Measurements from ENCODE around the gene EXOSC7.

- TF ChIP-seq, protein P1, sequence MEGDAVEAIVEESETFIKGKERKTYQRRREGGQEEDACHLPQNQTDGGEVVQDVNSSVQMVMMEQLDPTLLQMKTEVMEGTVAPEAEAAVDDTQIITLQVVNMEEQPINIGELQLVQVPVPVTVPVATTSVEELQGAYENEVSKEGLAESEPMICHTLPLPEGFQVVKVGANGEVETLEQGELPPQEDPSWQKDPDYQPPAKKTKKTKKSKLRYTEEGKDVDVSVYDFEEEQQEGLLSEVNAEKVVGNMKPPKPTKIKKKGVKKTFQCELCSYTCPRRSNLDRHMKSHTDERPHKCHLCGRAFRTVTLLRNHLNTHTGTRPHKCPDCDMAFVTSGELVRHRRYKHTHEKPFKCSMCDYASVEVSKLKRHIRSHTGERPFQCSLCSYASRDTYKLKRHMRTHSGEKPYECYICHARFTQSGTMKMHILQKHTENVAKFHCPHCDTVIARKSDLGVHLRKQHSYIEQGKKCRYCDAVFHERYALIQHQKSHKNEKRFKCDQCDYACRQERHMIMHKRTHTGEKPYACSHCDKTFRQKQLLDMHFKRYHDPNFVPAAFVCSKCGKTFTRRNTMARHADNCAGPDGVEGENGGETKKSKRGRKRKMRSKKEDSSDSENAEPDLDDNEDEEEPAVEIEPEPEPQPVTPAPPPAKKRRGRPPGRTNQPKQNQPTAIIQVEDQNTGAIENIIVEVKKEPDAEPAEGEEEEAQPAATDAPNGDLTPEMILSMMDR (IDR thresholded peaks at IDR 0.05 in 2 of 3, conservative IDR thresholded peaks at IDR 0.05 in 1 of 3; ENCODE audit: control insufficient read depth in 2 of 3, extremely low read depth in 1 of 3, insufficient read depth in 1 of 3, low read depth in 3 of 3, low read length in 3 of 3), result no peak
- TF ChIP-seq CHD2 (IDR thresholded peaks at IDR 0.05; ENCODE audit: borderline replicate concordance, low read depth, low read length) (no peak), IKZF1 (conservative IDR thresholded peaks at IDR 0.05) (no peak), NFYB (IDR thresholded peaks at IDR 0.05; ENCODE audit: insufficient read depth, low read depth, low read length) (no peak), FOS (IDR thresholded peaks at IDR 0.05; ENCODE audit: borderline replicate concordance, extremely low read depth, insufficient read length) (no peak), EZH2 (IDR thresholded peaks at IDR 0.05; ENCODE audit: borderline replicate concordance, control insufficient read depth, low read depth, low read length) (no peak), SMC3 (IDR thresholded peaks at IDR 0.05; ENCODE audit: borderline replicate concordance, low read length) (no peak), BRCA1 (IDR thresholded peaks at IDR 0.05; ENCODE audit: low read depth, low read length) (no peak), REST (IDR thresholded peaks at IDR 0.05; ENCODE audit: low read depth, low read length) (no peak), SPI1 (IDR thresholded peaks at IDR 0.05; ENCODE audit: borderline replicate concordance, insufficient read depth, low read depth, low read length) (no peak), PBX3 (IDR thresholded peaks at IDR 0.05; ENCODE audit: insufficient replicate concordance, low read depth, low read length) (no peak), FOXK2 (IDR thresholded peaks at IDR 0.05) (no peak), POLR2A (IDR thresholded peaks at IDR 0.05; ENCODE audit: low read depth, low read length) (no peak), SP1 (IDR thresholded peaks at IDR 0.05; ENCODE audit: low read depth, low read length) (no peak)
These were observed 46.3 kb upstream of the EXOSC7 start for GRCh38 chr3:44929782-44930181.

Data from GM12878 (cell line).